Subcutaneous adipose tissue (tissue), 4 donors: Measurements from ENCODE around the gene MT1E. TPM values are rescaled to one million over a fixed set of nuclear protein-coding genes. Genes with fewer than 3 reads are reported as not detected.

Source experiments
- CTCF ChIP-seq: fragments of 450-650 bp; IDR thresholded peaks from one replicate; pipeline ENCODE4 v1.5.1; 2016; ENCODE audit warnings: low read depth, mild to moderate bottlenecking, control low read depth, antibody characterized with exemption, moderate library complexity
- total RNA-seq, 4 donors: library from RNA; depleted of rRNA; stranded (reverse); fragments of >200 nt; gene quantifications; one replicate each; pipeline ENCODE4 v1.1.0, GENCODE V29; 2016

Gene MT1E
- total RNA-seq, 4 donors from 2014 or later = 205 to 2,492 (median 258) TPM

DNA sequence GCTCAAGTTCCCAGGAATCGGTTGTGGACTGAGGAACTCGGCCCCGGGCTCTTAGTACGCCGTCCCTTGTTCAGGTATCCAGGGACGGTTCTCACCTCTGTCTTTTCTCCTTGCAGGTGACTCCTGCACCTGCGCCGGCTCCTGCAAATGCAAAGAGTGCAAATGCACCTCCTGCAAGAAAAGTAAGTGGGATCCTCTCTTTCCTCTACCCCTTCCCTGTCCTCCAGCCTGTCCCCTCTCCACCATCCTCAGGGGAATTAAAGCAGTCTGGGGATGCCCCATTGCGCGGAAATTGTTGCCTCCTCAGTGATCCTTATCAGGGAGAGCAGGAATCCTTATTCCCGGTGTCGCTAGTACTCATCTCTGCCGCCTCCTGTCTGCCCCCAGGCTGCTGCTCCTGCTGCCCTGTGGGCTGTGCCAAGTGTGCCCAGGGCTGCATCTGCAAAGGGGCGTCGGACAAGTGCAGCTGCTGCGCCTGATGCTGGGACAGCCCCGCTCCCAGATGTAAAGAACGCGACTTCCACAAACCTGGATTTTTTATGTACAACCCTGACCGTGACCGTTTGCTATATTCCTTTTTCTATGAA, 16.6 kb upstream of the MT1E start:
- no peak for TF ChIP-seq CTCF

GRCh38 chr16:56609463-56609921, 16.1 kb upstream of the MT1E start:
- no peak for TF ChIP-seq CTCF

DNA sequence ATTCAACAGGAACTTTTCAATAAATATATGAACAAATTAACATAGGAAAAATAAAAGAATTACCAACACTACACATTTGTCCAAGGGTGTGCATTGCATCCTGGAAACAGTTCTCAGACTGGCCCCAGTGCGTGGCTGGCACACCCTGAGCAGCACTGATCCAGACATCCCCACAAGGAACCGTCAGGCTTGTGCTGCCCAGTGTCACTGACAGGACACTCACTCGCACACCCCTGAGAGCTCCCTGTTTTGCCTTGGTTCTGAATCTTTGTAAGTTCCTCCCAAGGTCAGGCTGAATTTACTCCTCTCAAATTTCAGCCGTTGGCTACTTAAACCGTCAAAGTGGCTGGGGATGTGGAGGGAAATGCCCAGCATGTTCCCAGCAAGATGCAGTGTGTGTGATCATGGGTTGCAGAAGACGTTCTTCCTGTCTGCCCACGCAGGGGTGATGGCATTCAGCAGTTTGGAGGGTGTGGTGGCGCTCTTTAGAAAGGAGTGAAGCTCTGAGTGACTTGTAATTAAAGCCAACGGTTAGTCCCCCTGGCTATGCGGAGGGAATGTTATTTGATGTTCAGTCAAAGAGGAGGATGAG, 15.5 kb upstream of the MT1E start:
- TF ChIP-seq CTCF = no peak

DNA sequence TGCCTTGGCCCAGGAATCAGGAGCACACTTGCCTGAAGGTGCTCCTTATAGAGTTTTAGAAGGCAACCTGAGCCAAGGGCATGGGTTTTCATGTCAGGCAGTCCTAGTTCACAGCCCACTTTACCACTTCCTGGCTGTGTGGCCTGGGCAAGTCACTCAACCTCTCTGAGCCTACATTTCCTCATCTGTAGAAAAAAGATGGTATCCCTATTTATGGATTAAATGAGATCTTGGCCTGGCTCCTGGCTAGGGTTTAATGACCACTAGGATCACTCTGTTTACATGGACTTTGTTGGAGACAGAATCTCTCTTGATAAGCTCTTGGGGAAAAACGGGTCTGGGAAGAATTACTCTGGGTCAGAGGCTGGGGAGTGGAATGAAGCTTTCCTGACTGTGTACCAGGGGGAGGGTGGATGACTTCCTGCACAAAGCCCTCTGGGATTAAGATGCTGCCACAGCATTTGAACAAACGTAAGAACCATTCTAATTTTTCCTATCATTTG, 14.9 kb upstream of the MT1E start:
- no peak for TF ChIP-seq CTCF

DNA sequence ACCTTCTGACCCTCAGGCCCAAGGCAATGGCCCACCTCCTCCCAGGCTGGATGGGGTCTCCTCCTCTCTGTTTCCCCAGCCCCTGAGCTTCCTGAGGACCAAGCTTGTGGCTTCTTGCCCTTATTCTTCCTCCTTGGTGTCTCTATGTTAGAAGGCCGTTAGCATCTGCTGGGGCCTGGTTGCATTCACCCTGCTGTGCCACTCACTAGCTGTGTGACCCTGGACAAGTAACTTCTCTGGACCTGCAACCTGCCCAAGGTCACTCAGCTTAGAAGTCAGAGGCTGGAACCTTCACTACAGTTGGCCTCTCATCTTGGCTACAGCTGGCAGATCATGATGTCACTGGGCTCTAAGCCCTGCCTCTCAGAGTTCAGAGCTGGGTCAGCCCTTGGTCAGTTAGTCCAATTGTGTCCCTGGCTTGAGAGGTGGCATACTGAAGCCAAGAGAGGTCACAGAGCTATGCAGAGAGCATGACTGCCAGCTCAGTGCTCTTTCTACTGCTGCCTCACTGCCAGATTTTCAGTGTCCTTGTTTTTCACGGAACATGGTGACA, 14.2 kb upstream of the MT1E start:
- no peak for TF ChIP-seq CTCF

- no peak for TF ChIP-seq CTCF
These were observed 11.9 kb upstream of the MT1E start for GRCh38 chr16:56613706-56614105.

DNA sequence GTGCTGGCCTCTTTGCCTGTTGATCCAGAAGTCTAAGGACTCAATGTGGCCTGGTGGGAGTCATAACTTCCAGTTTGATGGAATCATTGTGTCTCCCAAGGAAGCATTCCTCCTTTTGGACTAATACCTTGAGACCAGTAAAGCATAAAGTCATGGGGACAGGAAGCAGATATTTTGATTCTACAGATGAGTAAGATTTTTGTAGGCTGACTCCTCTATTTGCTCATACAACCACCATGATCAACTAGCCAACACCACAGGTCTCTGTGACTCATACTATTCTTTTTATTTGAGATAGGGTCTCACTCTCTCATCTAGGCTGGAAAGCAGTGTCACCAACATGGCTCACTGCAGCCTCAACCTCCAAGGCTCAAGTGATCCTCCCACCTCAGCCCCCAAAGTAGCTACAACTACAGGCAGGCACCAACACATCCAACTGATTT, 11.0 kb upstream of the MT1E start:
- TF ChIP-seq CTCF = no peak
